ENCODE data around the gene GRID1.

DNA sequence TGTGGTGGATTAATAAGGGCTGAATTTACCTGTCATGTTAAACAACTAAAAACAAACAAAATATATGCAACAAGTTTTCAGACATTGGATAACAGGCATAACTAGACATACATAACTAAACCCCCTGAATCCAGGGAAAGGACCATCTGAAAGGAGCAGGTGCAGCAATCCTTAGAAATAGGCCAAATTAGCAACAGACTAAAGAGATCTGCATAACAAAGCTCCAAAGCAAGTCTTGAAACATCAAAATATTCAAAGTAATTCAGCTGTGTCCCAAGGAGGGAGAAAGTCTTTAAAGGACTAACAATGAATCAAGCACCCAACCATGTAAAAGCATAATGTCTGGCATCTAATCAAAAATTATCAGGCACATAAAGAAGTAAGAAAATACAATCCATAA is 475.1 kb downstream of the GRID1 start:
- TF ChIP-seq POLR2A (IDR thresholded peaks at IDR 0.05) = no peak
- no peak for TF ChIP-seq CTCF (IDR thresholded peaks at IDR 0.05)
